ENCODE results near the gene GDF15.

The GDF15 gene

GRCh38 chr19:18417250-18418028 lies 31.5 kb downstream of the GDF15 start:
- TF ChIP-seq CTCF (IDR thresholded peaks at IDR 0.05; ENCODE audit: low read depth, low read length) (no peak), POLR2A (IDR thresholded peaks at IDR 0.05; ENCODE audit: extremely low read depth, insufficient read length) (peak; percentile 31), MYC (IDR thresholded peaks at IDR 0.05; ENCODE audit: low read depth, low read length) (peak; percentile 61), MAX (IDR thresholded peaks at IDR 0.05; ENCODE audit: low read depth, low read length) (no peak)
- peak overlapping the region; percentile 21 for H3K4me3 ChIP-seq (ENCODE audit: low read depth, low read length)
- peak; percentile 92 for DNase-seq (ENCODE audit: low read depth)

GRCh38 chr19:18418029-18418482 lies 32.1 kb downstream of the GDF15 start:
- no peak overlapping the region for H3K4me3 ChIP-seq (ENCODE audit: low read depth, low read length)
- DNase-seq (ENCODE audit: low read depth): no peak
- no peak for TF ChIP-seq POLR2A (IDR thresholded peaks at IDR 0.05; ENCODE audit: extremely low read depth, insufficient read length)
- peak; percentile 57 for TF ChIP-seq MAX (IDR thresholded peaks at IDR 0.05; ENCODE audit: low read depth, low read length)
- TF ChIP-seq MYC (IDR thresholded peaks at IDR 0.05; ENCODE audit: low read depth, low read length): peak; percentile 4; the same call in 1 of the 2 replicates
- no peak for TF ChIP-seq CTCF (IDR thresholded peaks at IDR 0.05; ENCODE audit: low read depth, low read length)

GRCh38 chr19:18418483-18419194 lies 32.7 kb downstream of the GDF15 start:
- peak; percentile 45 for DNase-seq (ENCODE audit: low read depth)
- H3K4me3 ChIP-seq (ENCODE audit: low read depth, low read length): peak overlapping the region; percentile 28

GRCh38 chr19:18419195-18419698 lies 33.3 kb downstream of the GDF15 start, which contains the start of gene SSBP4:
Gene SSBP4 (plus strand): TSS chr19:18419398. CDS start chr19:18419649, 251 bp downstream.
- peak within 1 kb of the TSS; percentile 44 for H3K4me3 ChIP-seq (ENCODE audit: low read depth, low read length)
- DNase-seq (ENCODE audit: low read depth): peak; percentile 84
- TF ChIP-seq MAX (IDR thresholded peaks at IDR 0.05; ENCODE audit: low read depth, low read length): no peak; the same call in 1 of the 2 replicates
- TF ChIP-seq POLR2A (IDR thresholded peaks at IDR 0.05; ENCODE audit: extremely low read depth, insufficient read length): no peak

More at GRCh38 chr19:18418483-18419194, 32.7 kb downstream of the GDF15 start:
- TF ChIP-seq MYC (IDR thresholded peaks at IDR 0.05; ENCODE audit: low read depth, low read length) (no peak), MAX (IDR thresholded peaks at IDR 0.05; ENCODE audit: low read depth, low read length) (no peak), POLR2A (IDR thresholded peaks at IDR 0.05; ENCODE audit: extremely low read depth, insufficient read length) (no peak), CTCF (IDR thresholded peaks at IDR 0.05; ENCODE audit: low read depth, low read length) (no peak)

GRCh38 chr19:18419699-18420460 lies 33.9 kb downstream of the GDF15 start:
- TF ChIP-seq MYC (IDR thresholded peaks at IDR 0.05; ENCODE audit: low read depth, low read length) (no peak), CTCF (IDR thresholded peaks at IDR 0.05; ENCODE audit: low read depth, low read length) (no peak), POLR2A (IDR thresholded peaks at IDR 0.05; ENCODE audit: extremely low read depth, insufficient read length) (no peak), MAX (IDR thresholded peaks at IDR 0.05; ENCODE audit: low read depth, low read length) (no peak)
- DNase-seq (ENCODE audit: low read depth): peak; percentile 55
- peak overlapping the region; percentile 44 for H3K4me3 ChIP-seq (ENCODE audit: low read depth, low read length)

Data from NB4 (cell line).